H1 (cell line): ENCODE data around the gene DPYSL3. TPM values are rescaled to one million over a fixed set of nuclear protein-coding genes. Genes with fewer than 3 reads are reported as not detected.

Experiments used
- CTBP2 ChIP-seq: IDR thresholded peaks from 2 replicates; pipeline ENCODE4 v1.7.0; 2011; ENCODE audit warnings: borderline replicate concordance, mild to moderate bottlenecking, moderate library complexity, mixed read lengths, low read length; ENCODE audit not compliant: insufficient read depth, insufficient read length
- FOSL1 ChIP-seq: IDR thresholded peaks from 2 replicates; pipeline ENCODE4 v1.6.1; 2011; ENCODE audit warnings: mild to moderate bottlenecking, low read depth, low read length, moderate library complexity; ENCODE audit not compliant: insufficient read depth
- MAFK ChIP-seq: IDR thresholded peaks from 2 replicates; pipeline ENCODE4 v1.6.1; 2012; ENCODE audit warnings: low read depth, mild to moderate bottlenecking, improper control_type of control experiment, low read length
- POLR2A ChIP-seq, 2 experiments: IDR thresholded peaks; 1 replicate in 1 of 2; 2 replicates in 1 of 2; pipeline ENCODE4 v1.6.1; 2011; ENCODE audit warnings: low read depth in 2 of 2, low read length in 2 of 2, mild to moderate bottlenecking in 2 of 2; ENCODE audit errors: control extremely low read depth in 1 of 2
- polyA plus RNA-seq, 7 experiments: library from polyadenylated mRNA; depleted of rRNA in 3 of 7; stranded (reverse) in 5 of 7; unstranded in 2 of 7; fragments of >200 nt in 5 of 7; fragments of 200-250 nt in 2 of 7; gene quantifications; 1 replicate in 5 of 7; 2 replicates in 1 of 7; 4 replicates in 1 of 7; pipeline versions ENCODE4 v1.2.1 to v1.2.3, GENCODE V29; 2011 to 2013; ENCODE audit warnings: missing spikeins in 2 of 7, mixed read lengths in 2 of 7
- total RNA-seq: library from RNA; stranded (reverse); fragmentation: NEBNext Ultra II Directional; extraction: Animal tissue kit (Norgen Biotek cat#: 25700); gene quantifications from 2 replicates; pipeline ENCODE4 v1.2.1, GENCODE V29; 2021

The DPYSL3 gene
- total and polyA plus RNA-seq, 2 of the 8 experiments (the other 6 are each of a cell fraction or from before 2014, with no cell fraction given) = 268 to 387 TPM

- TF ChIP-seq POLR2A (IDR thresholded peaks at IDR 0.05; ENCODE audit: control extremely low read depth in 1 of 2, low read depth in 2 of 2, low read length in 2 of 2) = no peak
- no peak for TF ChIP-seq CTBP2
- TF ChIP-seq MAFK = no peak
- TF ChIP-seq FOSL1 = no peak
Observed at GRCh38 chr5:147434049-147434448, 75.8 kb downstream of the DPYSL3 start (continued).
